ENCODE results near the gene NCKAP1.
"Not testable (repeated sequence)": the region's sequence is repeated elsewhere in the genome, so short reads cannot be mapped to it uniquely, and the experiment has no call there.

GRCh38 chr2:182893035-182893434 lies 145.2 kb downstream of the NCKAP1 start:
- TF ChIP-seq CTCF, POLR2AphosphoS5, POLR2A (IDR thresholded peaks at IDR 0.05): not testable (repeated sequence)

All from transverse colon (tissue), 4 donors.